ENCODE measurements around the gene FAM193A.
"Not testable (repeated sequence)": the region's sequence is repeated elsewhere in the genome, so short reads cannot be mapped to it uniquely, and the experiment has no call there.

The FAM193A gene

GRCh38 chr4:2587213-2587823 is 50.9 kb downstream of the FAM193A start:
- H3K4me1 ChIP-seq (ENCODE audit: control insufficient read depth, insufficient read depth, low read length): peaks cover 3% of the 10 kb centered on the region
- H3K9ac ChIP-seq (ENCODE audit: low read length): no peak overlapping the region
- H3K27me3 ChIP-seq (ENCODE audit: control insufficient read depth, insufficient read depth, low read length): no peaks in the 10 kb centered on the region
- H3K4me3 ChIP-seq (ENCODE audit: low read length): no peak overlapping the region
- no peaks in the 10 kb centered on the region for H3K36me3 ChIP-seq (ENCODE audit: control insufficient read depth, insufficient read depth, low read length)
- H3K27ac ChIP-seq (ENCODE audit: low read depth, low read length): no peak overlapping the region

GRCh38 chr4:2588259-2588658 is 51.8 kb downstream of the FAM193A start:
- Histone ChIP-seq H3K4me1 (ENCODE audit: control insufficient read depth, insufficient read depth, low read length) (peaks cover 3% of the 10 kb centered on the region), H3K9ac (ENCODE audit: low read length) (no peak overlapping the region), H3K36me3 (ENCODE audit: control insufficient read depth, insufficient read depth, low read length) (no peaks in the 10 kb centered on the region), H3K27me3 (ENCODE audit: control insufficient read depth, insufficient read depth, low read length) (no peaks in the 10 kb centered on the region), H3K4me3 (ENCODE audit: low read length) (no peak overlapping the region), H3K27ac (ENCODE audit: low read depth, low read length) (no peak overlapping the region)

- Histone ChIP-seq H3K27me3 (ENCODE audit: control insufficient read depth, insufficient read depth, low read length) (no peaks in the 10 kb centered on the region), H3K9ac (ENCODE audit: low read length) (no peak overlapping the region), H3K4me3 (ENCODE audit: low read length) (no peak overlapping the region), H3K36me3 (ENCODE audit: control insufficient read depth, insufficient read depth, low read length) (no peaks in the 10 kb centered on the region), H3K27ac (ENCODE audit: low read depth, low read length) (no peak overlapping the region), H3K4me1 (ENCODE audit: control insufficient read depth, insufficient read depth, low read length) (peaks cover 3% of the 10 kb centered on the region)
Measured at GRCh38 chr4:2591189-2591588, 54.7 kb downstream of the FAM193A start.

GRCh38 chr4:2592014-2592413 is 55.6 kb downstream of the FAM193A start:
- H3K4me1 ChIP-seq (ENCODE audit: control insufficient read depth, insufficient read depth, low read length); H3K27me3 ChIP-seq (ENCODE audit: control insufficient read depth, insufficient read depth, low read length); H3K27ac ChIP-seq (ENCODE audit: low read depth, low read length); H3K36me3 ChIP-seq (ENCODE audit: control insufficient read depth, insufficient read depth, low read length); H3K4me3 ChIP-seq (ENCODE audit: low read length); H3K9ac ChIP-seq (ENCODE audit: low read length): not testable (repeated sequence)

GRCh38 chr4:2592572-2592971 is 56.1 kb downstream of the FAM193A start:
- Histone ChIP-seq H3K36me3 (ENCODE audit: control insufficient read depth, insufficient read depth, low read length) (no peaks in the 10 kb centered on the region), H3K27me3 (ENCODE audit: control insufficient read depth, insufficient read depth, low read length) (no peaks in the 10 kb centered on the region), H3K4me1 (ENCODE audit: control insufficient read depth, insufficient read depth, low read length) (peaks cover 3% of the 10 kb centered on the region), H3K9ac (ENCODE audit: low read length) (no peak overlapping the region), H3K4me3 (ENCODE audit: low read length) (no peak overlapping the region), H3K27ac (ENCODE audit: low read depth, low read length) (no peak overlapping the region)

- no peaks in the 10 kb centered on the region for H3K27me3 ChIP-seq (ENCODE audit: control insufficient read depth, insufficient read depth, low read length)
- H3K36me3 ChIP-seq (ENCODE audit: control insufficient read depth, insufficient read depth, low read length): no peaks in the 10 kb centered on the region
- H3K4me1 ChIP-seq (ENCODE audit: control insufficient read depth, insufficient read depth, low read length): peaks cover 3% of the 10 kb centered on the region
- no peak overlapping the region for H3K4me3 ChIP-seq (ENCODE audit: low read length)
- H3K27ac ChIP-seq (ENCODE audit: low read depth, low read length): no peak overlapping the region
- no peak overlapping the region for H3K9ac ChIP-seq (ENCODE audit: low read length)
Measured at GRCh38 chr4:2593003-2593402, 56.6 kb downstream of the FAM193A start.

- peaks cover 12% of the 10 kb centered on the region for H3K4me1 ChIP-seq (ENCODE audit: control insufficient read depth, insufficient read depth, low read length)
- no peak overlapping the region for H3K4me3 ChIP-seq (ENCODE audit: low read length)
- H3K27ac ChIP-seq (ENCODE audit: low read depth, low read length): no peak overlapping the region
- no peak overlapping the region for H3K9ac ChIP-seq (ENCODE audit: low read length)
- no peaks in the 10 kb centered on the region for H3K36me3 ChIP-seq (ENCODE audit: control insufficient read depth, insufficient read depth, low read length)
- no peaks in the 10 kb centered on the region for H3K27me3 ChIP-seq (ENCODE audit: control insufficient read depth, insufficient read depth, low read length)
Measured at GRCh38 chr4:2595436-2595835, 59.0 kb downstream of the FAM193A start.

GRCh38 chr4:2595952-2596552 is 59.6 kb downstream of the FAM193A start:
- Histone ChIP-seq H3K4me1 (ENCODE audit: control insufficient read depth, insufficient read depth, low read length) (peaks cover 12% of the 10 kb centered on the region), H3K36me3 (ENCODE audit: control insufficient read depth, insufficient read depth, low read length) (no peaks in the 10 kb centered on the region), H3K4me3 (ENCODE audit: low read length) (no peak overlapping the region), H3K27me3 (ENCODE audit: control insufficient read depth, insufficient read depth, low read length) (no peaks in the 10 kb centered on the region), H3K9ac (ENCODE audit: low read length) (no peak overlapping the region), H3K27ac (ENCODE audit: low read depth, low read length) (no peak overlapping the region)

GRCh38 chr4:2596611-2597010 is 60.2 kb downstream of the FAM193A start:
- H3K9ac ChIP-seq (ENCODE audit: low read length): no peak overlapping the region
- no peaks in the 10 kb centered on the region for H3K27me3 ChIP-seq (ENCODE audit: control insufficient read depth, insufficient read depth, low read length)
- H3K36me3 ChIP-seq (ENCODE audit: control insufficient read depth, insufficient read depth, low read length): no peaks in the 10 kb centered on the region
- peaks cover 12% of the 10 kb centered on the region for H3K4me1 ChIP-seq (ENCODE audit: control insufficient read depth, insufficient read depth, low read length)
- no peak overlapping the region for H3K4me3 ChIP-seq (ENCODE audit: low read length)
- no peak overlapping the region for H3K27ac ChIP-seq (ENCODE audit: low read depth, low read length)

- no peak overlapping the region for H3K4me3 ChIP-seq (ENCODE audit: low read length)
- no peak overlapping the region for H3K27ac ChIP-seq (ENCODE audit: low read depth, low read length)
- H3K36me3 ChIP-seq (ENCODE audit: control insufficient read depth, insufficient read depth, low read length): no peaks in the 10 kb centered on the region
- no peaks in the 10 kb centered on the region for H3K27me3 ChIP-seq (ENCODE audit: control insufficient read depth, insufficient read depth, low read length)
- peaks cover 12% of the 10 kb centered on the region for H3K4me1 ChIP-seq (ENCODE audit: control insufficient read depth, insufficient read depth, low read length)
- no peak overlapping the region for H3K9ac ChIP-seq (ENCODE audit: low read length)
Measured at GRCh38 chr4:2598511-2599303, 62.3 kb downstream of the FAM193A start.

- Histone ChIP-seq H3K9ac (ENCODE audit: low read length) (no peak overlapping the region), H3K27ac (ENCODE audit: low read depth, low read length) (no peak overlapping the region), H3K4me3 (ENCODE audit: low read length) (no peak overlapping the region), H3K36me3 (ENCODE audit: control insufficient read depth, insufficient read depth, low read length) (no peaks in the 10 kb centered on the region), H3K27me3 (ENCODE audit: control insufficient read depth, insufficient read depth, low read length) (no peaks in the 10 kb centered on the region), H3K4me1 (ENCODE audit: control insufficient read depth, insufficient read depth, low read length) (peaks cover 12% of the 10 kb centered on the region)
Measured at GRCh38 chr4:2599304-2599654, 62.8 kb downstream of the FAM193A start.

- H3K27me3 ChIP-seq (ENCODE audit: control insufficient read depth, insufficient read depth, low read length): no peaks in the 10 kb centered on the region
- no peak overlapping the region for H3K4me3 ChIP-seq (ENCODE audit: low read length)
- peaks cover 12% of the 10 kb centered on the region for H3K4me1 ChIP-seq (ENCODE audit: control insufficient read depth, insufficient read depth, low read length)
- H3K9ac ChIP-seq (ENCODE audit: low read length): no peak overlapping the region
- no peaks in the 10 kb centered on the region for H3K36me3 ChIP-seq (ENCODE audit: control insufficient read depth, insufficient read depth, low read length)
- no peak overlapping the region for H3K27ac ChIP-seq (ENCODE audit: low read depth, low read length)
Measured at GRCh38 chr4:2600878-2601277, 64.4 kb downstream of the FAM193A start.

GRCh38 chr4:2604614-2605013 is 68.2 kb downstream of the FAM193A start:
- no peak overlapping the region for H3K27ac ChIP-seq (ENCODE audit: low read depth, low read length)
- H3K9ac ChIP-seq (ENCODE audit: low read length): no peak overlapping the region
- H3K27me3 ChIP-seq (ENCODE audit: control insufficient read depth, insufficient read depth, low read length): no peaks in the 10 kb centered on the region
- peaks cover 7% of the 10 kb centered on the region for H3K4me1 ChIP-seq (ENCODE audit: control insufficient read depth, insufficient read depth, low read length)
- H3K36me3 ChIP-seq (ENCODE audit: control insufficient read depth, insufficient read depth, low read length): no peaks in the 10 kb centered on the region
- no peak overlapping the region for H3K4me3 ChIP-seq (ENCODE audit: low read length)
